ENCODE results near the gene RAB40C. TPM values are rescaled to one million over a fixed set of nuclear protein-coding genes. Genes with fewer than 3 reads are reported as not detected.

The RAB40C gene
- total and polyA plus RNA-seq, 10 of the 15 experiments (the other 5 are each of a cell fraction or from before 2014, with no cell fraction given) = 0.06 to 12.8 (median 4.6) TPM

DNA sequence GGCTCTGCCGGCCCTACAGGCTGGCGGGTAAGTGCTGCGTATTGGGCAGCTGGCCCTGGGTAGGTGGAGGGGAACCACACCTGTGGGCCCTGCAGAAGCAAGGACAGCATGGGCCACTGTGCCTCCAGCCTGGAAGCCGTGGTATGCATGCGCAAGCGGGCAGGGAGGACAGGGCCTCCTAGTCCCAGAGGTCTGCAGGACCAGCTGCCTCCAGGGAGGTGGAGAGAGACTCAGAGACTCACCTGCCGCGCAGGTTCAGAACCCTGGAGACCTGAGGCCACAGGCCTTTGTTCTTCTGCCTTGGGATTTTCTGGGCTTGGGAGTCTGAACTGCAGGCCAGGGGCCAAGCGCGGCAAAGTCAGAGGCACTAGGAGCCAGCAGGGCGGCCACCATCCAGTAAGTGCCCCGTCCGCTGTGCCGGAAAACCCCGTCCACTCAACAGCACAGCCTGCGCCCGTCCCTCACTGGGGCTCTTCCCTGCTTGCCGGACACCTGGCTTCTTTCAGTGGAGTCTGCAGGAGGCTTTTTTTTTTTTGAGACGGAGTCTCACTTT lies 8.8 kb upstream of the RAB40C start:
- BruUV-seq (replicated peaks) = no TSS peak
- H3K4me3 ChIP-seq = no peak overlapping the region
- ChIA-PET SMC1A (ENCODE audit: uncharacterized antibody, unreplicated experiment) (no interaction called here), POLR2A (no interaction called here), CTCF (interaction anchor here (1.1 to 2.0 kb wide), 2 partner anchors 9 to 28 kb away, joined by 3 to 4 read pairs; no protein-coding TSS in a partner anchor), RAD21 (ENCODE audit: unreplicated experiment) (no interaction called here)
- no peak for DNase-seq (ENCODE audit: low read depth, low spot score)
- in situ Hi-C loops (cut with MboI) = no loop called here
- no peak overlapping the region for H3K9ac ChIP-seq (ENCODE audit: control insufficient read depth, insufficient read depth, low read length)
- no peaks in the 10 kb centered on the region for H4K20me1 ChIP-seq (ENCODE audit: control insufficient read depth, insufficient read depth)
- intact Hi-C loops (cut with micrococcal nuclease; ENCODE audit: unreplicated experiment) = no loop called here
- no peak for TF ChIP-seq EED (IDR thresholded peaks at IDR 0.05; ENCODE audit: low read depth)
- peak; percentile 36; the same call in 1 of the 2 replicates for TF ChIP-seq POLR2A (IDR thresholded peaks at IDR 0.05; ENCODE audit: low read depth, low read length)
- TF ChIP-seq NR2C1 (IDR thresholded peaks at IDR 0.05) = no peak
- TF ChIP-seq, protein P1, sequence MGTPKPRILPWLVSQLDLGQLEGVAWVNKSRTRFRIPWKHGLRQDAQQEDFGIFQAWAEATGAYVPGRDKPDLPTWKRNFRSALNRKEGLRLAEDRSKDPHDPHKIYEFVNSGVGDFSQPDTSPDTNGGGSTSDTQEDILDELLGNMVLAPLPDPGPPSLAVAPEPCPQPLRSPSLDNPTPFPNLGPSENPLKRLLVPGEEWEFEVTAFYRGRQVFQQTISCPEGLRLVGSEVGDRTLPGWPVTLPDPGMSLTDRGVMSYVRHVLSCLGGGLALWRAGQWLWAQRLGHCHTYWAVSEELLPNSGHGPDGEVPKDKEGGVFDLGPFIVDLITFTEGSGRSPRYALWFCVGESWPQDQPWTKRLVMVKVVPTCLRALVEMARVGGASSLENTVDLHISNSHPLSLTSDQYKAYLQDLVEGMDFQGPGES (IDR thresholded peaks at IDR 0.05) = no peak
- H3K79me2 ChIP-seq (ENCODE audit: control insufficient read depth, insufficient read depth, low read length) = no peaks in the 10 kb centered on the region
- H3K4me1 ChIP-seq (ENCODE audit: control insufficient read depth, insufficient read depth, low read length) = no peaks in the 10 kb centered on the region
- ATAC-seq = no peak
- H3K27ac ChIP-seq (ENCODE audit: control insufficient read depth, insufficient read depth) = no peak overlapping the region
- no peaks in the 10 kb centered on the region for H3K9me3 ChIP-seq (replicated peaks; ENCODE audit: control insufficient read depth, insufficient read depth, low read length)
- H2AFZ ChIP-seq (ENCODE audit: control insufficient read depth, low read depth, low read length) = no peak overlapping the region
- no peaks in the 10 kb centered on the region for H3K36me3 ChIP-seq (ENCODE audit: control insufficient read depth in 2 of 2, insufficient read depth in 2 of 2, low read length in 1 of 2)
- H3K27me3 ChIP-seq (replicated peaks in 1 of 2; ENCODE audit: control insufficient read depth in 2 of 2, insufficient read depth in 2 of 2, low read length in 1 of 2) = no peaks in the 10 kb centered on the region
- H3K4me2 ChIP-seq (ENCODE audit: control insufficient read depth, insufficient read depth) = no peak overlapping the region
- no peak for FAIRE-seq
- 94% methylated on average over 19 of the region's 19 CpGs for WGBS (ENCODE audit: insufficient coverage, insufficient replicate concordance, low lambda C conversion rate, missing lambda C conversion rate)

DNA sequence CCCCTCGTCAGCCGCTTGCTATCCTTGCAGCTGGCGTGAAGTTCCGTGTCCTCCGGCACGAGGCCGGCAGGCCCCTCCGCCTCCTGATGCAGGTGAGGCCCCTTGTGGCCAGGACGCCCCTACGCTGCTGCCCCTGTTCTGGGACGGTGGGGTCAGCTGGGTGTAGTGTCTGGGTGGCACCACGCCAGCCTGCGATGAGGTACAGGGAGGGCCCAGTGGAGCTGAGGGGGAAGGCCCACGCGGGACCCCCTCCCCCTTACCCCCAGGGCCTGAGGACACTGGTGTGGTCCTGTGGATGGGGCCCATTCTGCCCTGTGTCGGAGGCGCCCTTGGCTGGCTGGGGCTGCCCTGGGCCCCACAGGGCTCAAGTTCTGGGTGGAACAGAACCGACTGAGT lies 7.7 kb upstream of the RAB40C start:
- Histone ChIP-seq H3K36me3 (ENCODE audit: control insufficient read depth in 2 of 2, insufficient read depth in 2 of 2, low read length in 1 of 2) (no peaks in the 10 kb centered on the region), H2AFZ (ENCODE audit: control insufficient read depth, low read depth, low read length) (no peak overlapping the region), H4K20me1 (ENCODE audit: control insufficient read depth, insufficient read depth) (no peaks in the 10 kb centered on the region), H3K9ac (ENCODE audit: control insufficient read depth, insufficient read depth, low read length) (no peak overlapping the region), H3K9me3 (replicated peaks; ENCODE audit: control insufficient read depth, insufficient read depth, low read length) (no peaks in the 10 kb centered on the region), H3K79me2 (ENCODE audit: control insufficient read depth, insufficient read depth, low read length) (peaks cover 2% of the 10 kb centered on the region), H3K27me3 (replicated peaks in 1 of 2; ENCODE audit: control insufficient read depth in 2 of 2, insufficient read depth in 2 of 2, low read length in 1 of 2) (no peaks in the 10 kb centered on the region), H3K4me2 (ENCODE audit: control insufficient read depth, insufficient read depth) (no peak overlapping the region), H3K4me1 (ENCODE audit: control insufficient read depth, insufficient read depth, low read length) (peaks cover under 1% of the 10 kb centered on the region; the same call in 1 of the 2 replicates), H3K4me3 (no peak overlapping the region), H3K27ac (ENCODE audit: control insufficient read depth, insufficient read depth) (no peak overlapping the region)
- no peak for ATAC-seq
- no peak for FAIRE-seq
- DNase-seq (ENCODE audit: low read depth, low spot score) = no peak
- no TSS peak for BruUV-seq (replicated peaks)
- in situ Hi-C loops (cut with MboI) = no loop called here
- CTCF ChIA-PET = no interaction called here
- WGBS (ENCODE audit: insufficient coverage, insufficient replicate concordance, low lambda C conversion rate, missing lambda C conversion rate) = 86% methylated on average over 16 of the region's 18 CpGs
- RAD21 ChIA-PET (ENCODE audit: unreplicated experiment) = interaction anchor here (0.7 kb wide), 1 partner anchor 99 kb away, joined by 3 read pairs; no protein-coding TSS in a partner anchor
- SMC1A ChIA-PET (ENCODE audit: uncharacterized antibody, unreplicated experiment) = no interaction called here
- intact Hi-C loops (cut with micrococcal nuclease; ENCODE audit: unreplicated experiment) = no loop called here
- POLR2A ChIA-PET = no interaction called here
- TF ChIP-seq CHD2 (IDR thresholded peaks at IDR 0.05; ENCODE audit: borderline replicate concordance, low read depth, low read length) (no peak), CEBPB (IDR thresholded peaks at IDR 0.05; ENCODE audit: borderline replicate concordance in 1 of 2, low read depth in 2 of 2, low read length in 2 of 2) (no peak), HCFC1 (IDR thresholded peaks at IDR 0.05; ENCODE audit: low read length) (no peak), TCF12 (IDR thresholded peaks at IDR 0.05; ENCODE audit: low read depth, low read length) (no peak), JUND (IDR thresholded peaks at IDR 0.05; ENCODE audit: low read depth, low read length) (no peak), CHD1 (IDR thresholded peaks at IDR 0.05; ENCODE audit: low read depth, low read length) (no peak), CREB1 (IDR thresholded peaks at IDR 0.05; ENCODE audit: low read depth) (no peak), CBX5 (IDR thresholded peaks at IDR 0.05; ENCODE audit: low read depth) (no peak), RCOR1 (conservative IDR thresholded peaks at IDR 0.05; ENCODE audit: low read depth, low read length) (no peak), EED (IDR thresholded peaks at IDR 0.05; ENCODE audit: low read depth) (no peak), CHD4 (IDR thresholded peaks at IDR 0.05) (no peak), ZNF217 (IDR thresholded peaks at IDR 0.05) (no peak), STAT1 (conservative IDR thresholded peaks at IDR 0.05) (no peak), BMI1 (IDR thresholded peaks at IDR 0.05; ENCODE audit: borderline replicate concordance) (no peak)
- TF ChIP-seq, protein P2, sequence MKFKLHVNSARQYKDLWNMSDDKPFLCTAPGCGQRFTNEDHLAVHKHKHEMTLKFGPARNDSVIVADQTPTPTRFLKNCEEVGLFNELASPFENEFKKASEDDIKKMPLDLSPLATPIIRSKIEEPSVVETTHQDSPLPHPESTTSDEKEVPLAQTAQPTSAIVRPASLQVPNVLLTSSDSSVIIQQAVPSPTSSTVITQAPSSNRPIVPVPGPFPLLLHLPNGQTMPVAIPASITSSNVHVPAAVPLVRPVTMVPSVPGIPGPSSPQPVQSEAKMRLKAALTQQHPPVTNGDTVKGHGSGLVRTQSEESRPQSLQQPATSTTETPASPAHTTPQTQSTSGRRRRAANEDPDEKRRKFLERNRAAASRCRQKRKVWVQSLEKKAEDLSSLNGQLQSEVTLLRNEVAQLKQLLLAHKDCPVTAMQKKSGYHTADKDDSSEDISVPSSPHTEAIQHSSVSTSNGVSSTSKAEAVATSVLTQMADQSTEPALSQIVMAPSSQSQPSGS (IDR thresholded peaks at IDR 0.05; ENCODE audit: low read length) = no peak
